HEK293 (cell line): Measurements from ENCODE around the gene GRAMD1B.

Source experiments
- CTCF ChIA-PET: fragments of 350-600 bp; formaldehyde crosslinking; extraction: SDS; loops from one replicate; lab custom pipeline; 2021; ENCODE audit warnings: antibody characterized with exemption; lab: Yijun Ruan, JAX
- POLR2A ChIA-PET: fragments of 300-600 bp; formaldehyde crosslinking; extraction: SDS; loops from one replicate; lab custom pipeline; 2020; ENCODE audit warnings: antibody characterized with exemption, inconsistent platforms; lab: Yijun Ruan, JAX
- H3K27ac ChIP-seq: fragments of 200-500 bp; sonication (Bioruptor generic); 2 replicates; pipeline ENCODE4 v1.5.1; 2014; ENCODE audit warnings: low read depth, low read length, control low read depth, inconsistent platforms; ENCODE audit errors: extremely low read depth
- H3K36me3 ChIP-seq, 2 experiments: fragments of 200-500 bp in 1 of 2; sonication (Bioruptor generic) in 1 of 2; 1 replicate in 1 of 2; 2 replicates in 1 of 2; pipeline ENCODE4 v1.5.1; 2014 to 2017; ENCODE audit warnings: inconsistent platforms in 2 of 2, low read length in 2 of 2; ENCODE audit not compliant: control insufficient read depth in 2 of 2, insufficient read depth in 1 of 2
- H3K4me1 ChIP-seq: fragments of 200-500 bp; sonication (Bioruptor generic); 2 replicates; pipeline ENCODE4 v1.5.1; 2014; ENCODE audit warnings: mild to moderate bottlenecking, low read length, inconsistent platforms; ENCODE audit not compliant: control insufficient read depth, insufficient read depth
- H3K4me3 ChIP-seq: 2 replicates; pipeline ENCODE4 v1.5.1; 2011; ENCODE audit warnings: low read depth, mild to moderate bottlenecking, control low read depth, low read length, moderate library complexity
- H3K9me3 ChIP-seq: fragments of 200-500 bp; sonication (Bioruptor generic); 2 replicates; pipeline ENCODE4 v1.5.1; 2014; ENCODE audit warnings: low read depth, low read length, inconsistent platforms; ENCODE audit not compliant: control insufficient read depth, insufficient read depth
- CTCF ChIP-seq: fragments of 450-650 bp; formaldehyde crosslinking; IDR thresholded peaks from 2 replicates; pipeline ENCODE4 v1.5.1; 2016; ENCODE audit warnings: missing biosample characterization, missing genetic modification characterization
- FEZF1 ChIP-seq: fragments of 450-650 bp; formaldehyde crosslinking; IDR thresholded peaks from 2 replicates; pipeline ENCODE4 v1.5.1; 2016; ENCODE audit warnings: missing biosample characterization, missing genetic modification characterization
- MYNN ChIP-seq: fragments of 450-650 bp; formaldehyde crosslinking; IDR thresholded peaks from 2 replicates; pipeline ENCODE4 v1.5.1; 2016; ENCODE audit warnings: missing biosample characterization, missing genetic modification characterization, borderline replicate concordance
- RBAK ChIP-seq: fragments of 450-650 bp; formaldehyde crosslinking; IDR thresholded peaks from 2 replicates; pipeline ENCODE4 v1.5.1; 2016; ENCODE audit warnings: missing biosample characterization, missing genetic modification characterization
- ZBTB21 ChIP-seq: fragments of 450-650 bp; formaldehyde crosslinking; IDR thresholded peaks from 2 replicates; pipeline ENCODE4 v1.5.1; 2017; ENCODE audit warnings: missing biosample characterization, missing genetic modification characterization
- ZFHX2 ChIP-seq: fragments of 450-650 bp; formaldehyde crosslinking; conservative IDR thresholded peaks from 2 replicates; pipeline ENCODE4 v1.5.1; 2016; ENCODE audit warnings: missing biosample characterization, missing genetic modification characterization
- ZNF211 ChIP-seq: fragments of 450-650 bp; formaldehyde crosslinking; IDR thresholded peaks from 2 replicates; pipeline ENCODE4 v1.5.1; 2016; ENCODE audit warnings: low read depth, missing biosample characterization, missing genetic modification characterization
- ZNF214 ChIP-seq: fragments of 450-650 bp; formaldehyde crosslinking; IDR thresholded peaks from 2 replicates; pipeline ENCODE4 v1.5.1; 2017; ENCODE audit warnings: missing biosample characterization, mild to moderate bottlenecking, missing genetic modification characterization, borderline replicate concordance
- ZNF23 ChIP-seq: fragments of 450-650 bp; formaldehyde crosslinking; IDR thresholded peaks from 2 replicates; pipeline ENCODE4 v1.5.1; 2016; ENCODE audit warnings: missing biosample characterization, missing genetic modification characterization, borderline replicate concordance
- ZNF548 ChIP-seq: fragments of 450-650 bp; formaldehyde crosslinking; IDR thresholded peaks from 2 replicates; pipeline ENCODE4 v1.5.1; 2016; ENCODE audit warnings: missing biosample characterization, missing genetic modification characterization
- ZNF660 ChIP-seq: fragments of 450-650 bp; IDR thresholded peaks from 2 replicates; pipeline ENCODE4 v1.5.1; 2018; ENCODE audit warnings: missing biosample characterization, mild to moderate bottlenecking, missing genetic modification characterization
- ZNF670 ChIP-seq: fragments of 450-650 bp; formaldehyde crosslinking; IDR thresholded peaks from 2 replicates; pipeline ENCODE4 v1.5.1; 2016; ENCODE audit warnings: missing biosample characterization, missing genetic modification characterization, low read depth
- ZNF707 ChIP-seq: fragments of 450-650 bp; formaldehyde crosslinking; IDR thresholded peaks from 2 replicates; pipeline ENCODE4 v1.5.1; 2016; ENCODE audit warnings: missing biosample characterization, missing genetic modification characterization
- TF ChIP-seq, protein P1 (sequence below): IDR thresholded peaks from 2 replicates; pipeline ENCODE4 v1.6.1; 2011; ENCODE audit warnings: mild to moderate bottlenecking, low read depth, low read length, borderline replicate concordance
- TF ChIP-seq, protein P2 (sequence below): fragments of 450-650 bp; formaldehyde crosslinking; IDR thresholded peaks from 2 replicates; pipeline ENCODE4 v1.5.1; 2017; ENCODE audit warnings: missing biosample characterization, missing genetic modification characterization

The GRAMD1B gene

GRCh38 chr11:123407130-123407995, 22.7 kb upstream of the GRAMD1B start (continued):
- TF ChIP-seq RBAK (tag by site-specific recombination): no peak
- no peak for TF ChIP-seq ZNF548 (tag by site-specific recombination)

DNA sequence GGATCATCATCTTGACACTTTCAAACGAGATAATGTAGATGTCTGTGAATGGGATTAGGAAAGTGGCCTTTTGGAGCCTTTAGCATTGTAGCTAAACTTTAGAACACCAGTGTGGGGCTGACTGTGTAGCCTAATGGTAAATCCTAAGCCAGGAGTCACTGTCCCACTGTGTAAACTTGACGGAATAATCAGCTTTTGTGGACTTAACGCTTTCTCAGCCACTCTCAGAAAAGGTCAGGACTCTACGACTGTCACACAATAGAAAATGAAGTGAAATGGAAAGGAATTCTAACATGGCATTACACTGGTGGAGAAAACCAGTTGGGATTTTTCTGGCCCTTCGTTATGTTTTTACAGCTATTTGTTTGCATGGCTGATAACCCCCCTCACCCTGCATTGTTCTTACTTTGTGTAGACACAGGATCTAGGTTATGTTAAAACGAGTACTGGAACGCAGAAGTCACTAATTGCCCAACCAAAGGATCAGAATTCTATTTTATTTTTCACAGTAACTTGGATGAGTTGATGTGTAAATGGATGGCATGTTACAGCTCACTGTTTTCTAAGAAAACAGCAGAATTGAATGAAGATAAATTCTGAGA, 22.0 kb upstream of the GRAMD1B start:
- H3K27ac ChIP-seq: no peak overlapping the region

DNA sequence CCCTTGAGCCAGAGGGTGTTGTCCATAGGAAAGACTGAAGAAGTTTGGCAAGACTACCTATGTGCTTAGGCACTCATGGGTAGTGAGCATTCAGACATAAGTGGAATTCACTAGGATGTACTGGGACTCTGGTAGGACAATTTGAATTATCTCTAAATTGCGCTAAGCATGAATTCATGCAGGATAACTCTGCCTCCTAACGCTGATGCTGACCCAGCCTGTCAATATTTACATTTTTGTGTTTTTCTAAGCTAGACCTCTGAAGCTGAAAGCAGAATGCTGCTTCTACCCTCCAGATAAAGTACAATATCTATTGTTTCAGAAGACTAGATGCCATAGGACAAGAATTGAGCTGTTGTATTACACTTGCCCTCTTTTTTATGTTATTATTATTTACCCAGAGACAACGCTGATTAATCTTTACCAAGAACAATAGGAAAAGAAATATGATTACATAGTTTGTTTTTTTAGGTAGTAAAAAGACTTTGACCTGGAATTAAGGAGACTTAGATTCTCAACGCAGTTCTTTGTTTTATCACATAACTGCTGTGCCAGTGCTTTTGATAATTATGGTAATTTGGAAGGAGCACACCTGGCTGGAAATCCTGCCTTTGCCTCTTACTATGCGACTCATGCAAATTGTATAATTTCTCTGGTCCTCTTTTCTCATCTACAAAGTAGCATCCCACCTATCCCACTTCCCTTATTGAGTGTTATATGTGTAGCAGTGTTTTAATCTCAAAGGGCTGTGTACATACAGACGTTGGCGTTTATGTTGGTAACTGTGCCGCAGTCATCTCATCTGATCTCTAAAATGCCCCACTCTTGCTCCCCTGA, 21.2 kb upstream of the GRAMD1B start:
- H3K36me3 ChIP-seq: no peaks in the 10 kb centered on the region
- H3K27ac ChIP-seq: no peak overlapping the region
- no peaks in the 10 kb centered on the region for H3K9me3 ChIP-seq
- 0 out of 2 replicates have a peak, but pooled peaks cover 5% of the 10 kb centered on the region for H3K4me1 ChIP-seq
- peak; percentile 95 for TF ChIP-seq ZNF660 (tag by site-specific recombination)
- TF ChIP-seq ZNF23 (tag by site-specific recombination): no peak
- TF ChIP-seq, all 188 proteins: peak for 1
- ChIA-PET CTCF (interaction anchor here (0.6 to 6.9 kb wide), 22 partner anchors 9 to 179 kb away, joined by 3 to 209 read pairs (median 8); partner anchors contain the start of gene GRAMD1B), POLR2A (no interaction called here)
- H3K4me3 ChIP-seq: no peak overlapping the region

More for the DNA sequence above, 22.0 kb upstream of the GRAMD1B start:
- no peak for TF ChIP-seq ZNF707
- no peak for TF ChIP-seq ZFHX2 (tag by site-specific recombination)
- TF ChIP-seq ZNF214 (tag by site-specific recombination): no peak
- no peak for TF ChIP-seq ZNF211
- TF ChIP-seq ZBTB21 (tag by site-specific recombination): no peak
- no peak for TF ChIP-seq RBAK (tag by site-specific recombination)
- TF ChIP-seq ZNF670: no peak
- no peak for TF ChIP-seq CTCF (tag by site-specific recombination)
- TF ChIP-seq FEZF1 (tag by site-specific recombination): no peak
- no peak for TF ChIP-seq MYNN
- TF ChIP-seq, protein P1, sequence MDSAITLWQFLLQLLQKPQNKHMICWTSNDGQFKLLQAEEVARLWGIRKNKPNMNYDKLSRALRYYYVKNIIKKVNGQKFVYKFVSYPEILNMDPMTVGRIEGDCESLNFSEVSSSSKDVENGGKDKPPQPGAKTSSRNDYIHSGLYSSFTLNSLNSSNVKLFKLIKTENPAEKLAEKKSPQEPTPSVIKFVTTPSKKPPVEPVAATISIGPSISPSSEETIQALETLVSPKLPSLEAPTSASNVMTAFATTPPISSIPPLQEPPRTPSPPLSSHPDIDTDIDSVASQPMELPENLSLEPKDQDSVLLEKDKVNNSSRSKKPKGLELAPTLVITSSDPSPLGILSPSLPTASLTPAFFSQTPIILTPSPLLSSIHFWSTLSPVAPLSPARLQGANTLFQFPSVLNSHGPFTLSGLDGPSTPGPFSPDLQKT: no peak
- TF ChIP-seq, protein P2, sequence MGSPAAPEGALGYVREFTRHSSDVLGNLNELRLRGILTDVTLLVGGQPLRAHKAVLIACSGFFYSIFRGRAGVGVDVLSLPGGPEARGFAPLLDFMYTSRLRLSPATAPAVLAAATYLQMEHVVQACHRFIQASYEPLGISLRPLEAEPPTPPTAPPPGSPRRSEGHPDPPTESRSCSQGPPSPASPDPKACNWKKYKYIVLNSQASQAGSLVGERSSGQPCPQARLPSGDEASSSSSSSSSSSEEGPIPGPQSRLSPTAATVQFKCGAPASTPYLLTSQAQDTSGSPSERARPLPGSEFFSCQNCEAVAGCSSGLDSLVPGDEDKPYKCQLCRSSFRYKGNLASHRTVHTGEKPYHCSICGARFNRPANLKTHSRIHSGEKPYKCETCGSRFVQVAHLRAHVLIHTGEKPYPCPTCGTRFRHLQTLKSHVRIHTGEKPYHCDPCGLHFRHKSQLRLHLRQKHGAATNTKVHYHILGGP: no peak
- Histone ChIP-seq H3K4me3 (no peak overlapping the region), H3K36me3 (no peaks in the 10 kb centered on the region), H3K9me3 (no peaks in the 10 kb centered on the region), H3K4me1 (0 out of 2 replicates have a peak, but pooled peaks cover 5% of the 10 kb centered on the region)
- CTCF ChIA-PET: interaction anchor here (0.5 to 6.9 kb wide), 58 partner anchors 9 to 351 kb away, joined by 3 to 209 read pairs (median 4); partner anchors contain the start of gene GRAMD1B
- POLR2A ChIA-PET: interaction anchor here (0.6 to 1.1 kb wide), 2 partner anchors 60 to 70 kb away, joined by 3 to 4 read pairs; no protein-coding TSS in a partner anchor
